Rectal smooth muscle tissue (tissue), 1 donor: Measurements from ENCODE around the gene KRTAP8-1.

Source experiments
- H3K27ac ChIP-seq: one replicate; pipeline ENCODE4 v1.7.0; 2013; ENCODE audit warnings: low read depth, low read length, inconsistent platforms
- H3K27me3 ChIP-seq: one replicate; pipeline ENCODE4 v1.7.0; 2013; ENCODE audit warnings: low read length; ENCODE audit not compliant: control insufficient read depth, insufficient read depth
- H3K36me3 ChIP-seq: one replicate; pipeline ENCODE4 v1.7.0; 2013; ENCODE audit warnings: low read length; ENCODE audit not compliant: control insufficient read depth, insufficient read depth
- H3K4me1 ChIP-seq: one replicate; pipeline ENCODE4 v1.7.0; 2013; ENCODE audit warnings: low read length; ENCODE audit not compliant: control insufficient read depth, insufficient read depth
- H3K4me3 ChIP-seq: one replicate; pipeline ENCODE4 v1.7.0; 2013; ENCODE audit warnings: low read length
- H3K9ac ChIP-seq: one replicate; pipeline ENCODE4 v1.7.0; 2013; ENCODE audit warnings: low read length

The KRTAP8-1 gene

DNA sequence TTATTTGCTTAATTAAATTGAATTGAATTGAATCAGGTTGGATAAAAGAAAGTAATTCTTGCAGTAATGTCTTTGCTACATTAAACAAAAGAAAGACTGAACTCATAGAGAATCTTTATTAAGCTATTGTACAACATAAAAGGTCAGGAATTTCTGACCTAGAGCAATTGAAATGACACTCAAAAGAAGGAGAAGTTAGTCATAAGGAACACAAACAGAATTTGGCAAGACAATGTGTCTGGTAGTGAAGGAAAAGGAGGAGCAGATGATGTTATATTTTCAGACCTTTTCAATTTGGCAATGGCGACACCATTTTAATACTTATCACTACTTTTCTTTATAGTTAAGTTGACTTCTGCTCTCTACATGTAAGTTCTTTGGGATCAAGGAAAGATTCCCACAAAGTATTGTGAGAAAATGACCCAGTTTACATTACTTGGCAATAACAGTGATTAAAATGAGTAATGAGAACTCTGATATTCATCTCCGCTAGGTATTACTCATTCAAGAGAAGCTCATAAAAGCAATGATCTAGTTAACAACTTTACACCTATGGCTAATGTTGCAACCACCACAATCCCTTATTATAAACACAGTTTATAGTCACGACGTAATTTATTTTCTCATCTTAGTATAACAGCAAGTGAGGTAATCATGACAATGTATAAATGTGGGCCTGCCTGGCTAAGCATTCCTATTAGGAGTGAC lies 43.2 kb downstream of the KRTAP8-1 start:
- Histone ChIP-seq H3K27ac (no peak overlapping the region), H3K9ac (no peak overlapping the region), H3K4me1 (no peaks in the 10 kb centered on the region), H3K36me3 (no peaks in the 10 kb centered on the region), H3K4me3 (no peak overlapping the region), H3K27me3 (no peaks in the 10 kb centered on the region)
